K562 (cell line): ENCODE data around the gene PCSK1. TPM values are rescaled to one million over a fixed set of nuclear protein-coding genes. Genes with fewer than 3 reads are reported as not detected.
A peak's percentile ranks its signal among the peaks of the same experiment; 100 is the strongest.

ENCODE experiments used
- ATAC-seq: fragments of 200-7000 bp; cut with Tn5 transposase; 3 replicates; pipeline ENCODE4 v1.9.1; 2020; ENCODE audit warnings: moderate library complexity
- BruUV-seq: library from RNA; stranded (reverse); fragments of 400-500 nt; replicated peaks from 2 replicates; lab custom pipeline; 2021; lab: Mats Ljungman, UMichigan
- CTCF ChIA-PET: fragments of 300-600 bp; formaldehyde crosslinking; extraction: SDS; loops from one replicate; lab custom pipeline; 2021; ENCODE audit warnings: low intra/inter-chr PET ratio; lab: Yijun Ruan, JAX
- POLR2A ChIA-PET: fragments of 300-600, 350-650 bp; sonication (Branson Sonifier 250); formaldehyde crosslinking; extraction: SDS; loops from one replicate; lab custom pipeline; 2021; ENCODE audit warnings: antibody characterized with exemption, inconsistent platforms; lab: Yijun Ruan, JAX
- DNase-seq, 4 experiments: peaks; one replicate each; pipeline versions ENCODE4 v3.0.0 to v3.0.0-alpha.2; 2011 to 2018; ENCODE audit warnings: low spot score in 3 of 4, mixed read lengths in 3 of 4; ENCODE audit errors: extremely low read depth in 1 of 4
- FAIRE-seq: peaks from 2 replicates; lab custom pipeline; 2011; peaks lifted over from hg19 to GRCh38; lab: Jason Lieb, UNC
- H2AFZ ChIP-seq: 2 replicates; pipeline ENCODE4 v1.6.0; 2011; ENCODE audit warnings: low read depth, low read length, control low read depth, inconsistent platforms
- H3K27ac ChIP-seq: fragments of 200-600 bp; 3 replicates; pipeline ENCODE4 v1.8.0; 2011; ENCODE audit warnings: low read depth, mild to moderate bottlenecking, control low read depth, inconsistent platforms, low read length, moderate library complexity, mixed read lengths; ENCODE audit errors: extremely low read depth
- H3K27me3 ChIP-seq, 2 experiments: fragments of 300-600 bp in 1 of 2; 2 replicates in 1 of 2; 3 replicates in 1 of 2; pipeline versions ENCODE4 v1.6.0 to v1.8.0; 2011; ENCODE audit warnings: inconsistent platforms in 2 of 2, low read length in 2 of 2, mild to moderate bottlenecking in 1 of 2, mixed read lengths in 1 of 2, moderate library complexity in 1 of 2; ENCODE audit not compliant: control insufficient read depth in 2 of 2, insufficient read depth in 2 of 2
- H3K36me3 ChIP-seq: fragments of 300-600 bp; 3 replicates; pipeline ENCODE4 v1.8.0; 2011; ENCODE audit warnings: mild to moderate bottlenecking, low read length, inconsistent platforms; ENCODE audit not compliant: control insufficient read depth, insufficient read depth
- H3K4me1 ChIP-seq, 2 experiments: fragments of 200-600 bp in 1 of 2; replicated peaks in 1 of 2; 2 replicates in 1 of 2; 3 replicates in 1 of 2; pipeline versions ENCODE4 v1.5.1 to v1.8.0; 2011; ENCODE audit warnings: inconsistent platforms in 2 of 2, low read length in 2 of 2, mild to moderate bottlenecking in 1 of 2, mixed read lengths in 1 of 2, moderate library complexity in 1 of 2; ENCODE audit not compliant: control insufficient read depth in 2 of 2, insufficient read depth in 2 of 2
- H3K4me2 ChIP-seq: 2 replicates; pipeline ENCODE4 v1.6.1; 2011; ENCODE audit warnings: low read length, control low read depth, inconsistent platforms, mixed read lengths; ENCODE audit not compliant: insufficient read depth
- H3K4me3 ChIP-seq: fragments of 200-600 bp; sonication (generic), shearing (Covaris generic); 2 replicates; pipeline ENCODE4 v1.5.1; 2016; ENCODE audit warnings: control low read depth, inconsistent platforms
- H3K79me2 ChIP-seq: fragments of 200-600 bp; 3 replicates; pipeline ENCODE4 v1.8.0; 2011; ENCODE audit warnings: low read length, inconsistent platforms; ENCODE audit not compliant: control insufficient read depth, insufficient read depth
- H3K9ac ChIP-seq, 2 experiments: 2 replicates each; pipeline versions ENCODE4 v1.6.0 to v1.6.1; 2011; ENCODE audit warnings: low read depth in 2 of 2, low read length in 2 of 2, control low read depth in 1 of 2, inconsistent platforms in 1 of 2, mild to moderate bottlenecking in 1 of 2, mixed read lengths in 1 of 2; ENCODE audit not compliant: insufficient read depth in 1 of 2
- H3K9me1 ChIP-seq: one replicate; pipeline ENCODE4 v1.6.0; 2011; ENCODE audit warnings: inconsistent platforms, mild to moderate bottlenecking, low read length, moderate library complexity; ENCODE audit not compliant: control insufficient read depth, insufficient read depth
- H3K9me3 ChIP-seq: replicated peaks from 2 replicates; pipeline ENCODE4 v1.5.1; 2011; ENCODE audit warnings: low read depth, low read length, inconsistent platforms; ENCODE audit not compliant: control insufficient read depth, insufficient read depth
- H4K20me1 ChIP-seq: replicated peaks from 2 replicates; pipeline ENCODE4 v1.6.1; 2011; ENCODE audit warnings: low read length, inconsistent platforms, mixed read lengths; ENCODE audit not compliant: control insufficient read depth, insufficient read depth
- ARID1B ChIP-seq: fragments of 450-650 bp; IDR thresholded peaks from 2 replicates; pipeline ENCODE4 v1.6.1; 2016; ENCODE audit warnings: antibody characterized with exemption, mild to moderate bottlenecking, inconsistent platforms
- CBFA2T2 ChIP-seq: fragments of 450-650 bp; conservative IDR thresholded peaks from 2 replicates; pipeline ENCODE4 v1.6.1; 2017; ENCODE audit warnings: mild to moderate bottlenecking
- DMBX1 ChIP-seq: fragments of 250-450 bp; sonication (Bioruptor Pico); IDR thresholded peaks from 2 replicates; pipeline ENCODE4 v1.8.0; 2022; ENCODE audit warnings: inconsistent platforms, mild to moderate bottlenecking, moderate library complexity, borderline replicate concordance
- DPF2 ChIP-seq: fragments of 450-650 bp; IDR thresholded peaks from 2 replicates; pipeline ENCODE4 v1.6.1; 2016
- EP300 ChIP-seq: IDR thresholded peaks from 2 replicates; pipeline ENCODE4 v1.6.1; 2012; ENCODE audit warnings: low read length, improper control_type of control experiment
- HDAC6 ChIP-seq: IDR thresholded peaks from 2 replicates; pipeline ENCODE4 v1.6.1; 2012; ENCODE audit warnings: low read depth, mild to moderate bottlenecking, control low read depth, inconsistent platforms, low read length, moderate library complexity
- IFI16 ChIP-seq: fragments of 250-450 bp; sonication (Bioruptor Pico); IDR thresholded peaks from 2 replicates; pipeline ENCODE4 v2.1.2; 2022; ENCODE audit warnings: mild to moderate bottlenecking, inconsistent platforms
- PRMT5 ChIP-seq: sonication (generic); formaldehyde crosslinking; IDR thresholded peaks from 2 replicates; pipeline ENCODE4 v1.5.0; 2020; ENCODE audit warnings: missing genetic modification reagents
- SMARCC2 ChIP-seq: fragments of 450-650 bp; IDR thresholded peaks from 2 replicates; pipeline ENCODE4 v1.6.1; 2017; ENCODE audit warnings: antibody characterized with exemption, moderate library complexity, mild to moderate bottlenecking, low read depth
- SMC3 ChIP-seq: conservative IDR thresholded peaks from 2 replicates; pipeline ENCODE4 v1.6.1; 2011; ENCODE audit warnings: low read depth, low read length, improper control_type of control experiment; ENCODE audit not compliant: insufficient read depth
- SRSF1 ChIP-seq: fragments of 200-400 bp; formaldehyde crosslinking; IDR thresholded peaks from 2 replicates; pipeline ENCODE4 v1.6.1; 2017; ENCODE audit warnings: mild to moderate bottlenecking, low read depth, low read length, moderate library complexity
- TAF1 ChIP-seq: IDR thresholded peaks from 2 replicates; pipeline ENCODE4 v1.6.1; 2011; ENCODE audit warnings: mild to moderate bottlenecking, low read length, moderate library complexity; ENCODE audit not compliant: insufficient read depth, control insufficient read depth, severe bottlenecking; ENCODE audit errors: extremely low read depth
- TAL1 ChIP-seq: fragments of 450-650 bp; IDR thresholded peaks from 2 replicates; pipeline ENCODE4 v1.6.1; 2016; ENCODE audit warnings: mild to moderate bottlenecking
- TCF3 ChIP-seq: sonication (generic); formaldehyde crosslinking; IDR thresholded peaks from 2 replicates; pipeline ENCODE4 v1.4.0; 2020; ENCODE audit warnings: mild to moderate bottlenecking, missing genetic modification reagents
- WGBS: fragments of 100-300 bp; shearing (Covaris generic); methylation state at CpG from one replicate; pipeline ENCODE4 v1.1.6; 2016; ENCODE audit warnings: low coverage, mixed read lengths; ENCODE audit not compliant: insufficient coverage; ENCODE audit errors: missing lambda C conversion rate; 5-methylcytosine and 5-hydroxymethylcytosine counted together
- in situ Hi-C: fragments of 300-500 bp; cut with MboI; formaldehyde crosslinking; loops from 4 replicates; pipeline ENCODE4 v1.15.0; 2018; ENCODE audit warnings: inconsistent platforms, mixed read lengths
- intact Hi-C: fragments of 100-400 bp; cut with micrococcal nuclease; formaldehyde crosslinking; loops from 2 replicates; pipeline ENCODE4 v1.14.2; 2022
- polyA plus RNA-seq, 8 experiments: library from polyadenylated mRNA; depleted of rRNA in 4 of 8; stranded (reverse) in 5 of 8; unstranded in 3 of 8; fragments of >200 nt; fragmentation: Nextera tagmentation in 2 of 8; fragmentation: Illumina TruSeq in 1 of 8; extraction: Ambion mirVana in 2 of 8; extraction: Trizol in 1 of 8; gene quantifications; 2 replicates each; pipeline versions ENCODE4 v1.2.1 to v1.2.3, GENCODE V29; 2011 to 2014; ENCODE audit warnings: inconsistent platforms in 1 of 8, missing spikeins in 1 of 8
- total RNA-seq, 7 experiments: library from RNA; depleted of rRNA in 6 of 7; stranded (reverse); fragments of >200 nt in 6 of 7; fragmentation: Illumina TruSeq in 2 of 7; extraction: Trizol in 2 of 7; gene quantifications; 2 replicates each; pipeline versions ENCODE4 v1.2.1 to v1.2.3, GENCODE V29; 2011 to 2021; ENCODE audit warnings: low replicate concordance in 1 of 7
- TF ChIP-seq, protein P1 (sequence below), 2 experiments: IDR thresholded peaks; 2 replicates each; pipeline ENCODE4 v1.6.1; 2012; ENCODE audit warnings: improper control_type of control experiment in 2 of 2, low read depth in 2 of 2, low read length in 2 of 2, borderline replicate concordance in 1 of 2

The PCSK1 gene
- total and polyA plus RNA-seq, 9 of the 15 experiments (the other 6 are each of a cell fraction or from before 2014, with no cell fraction given): not detected

DNA sequence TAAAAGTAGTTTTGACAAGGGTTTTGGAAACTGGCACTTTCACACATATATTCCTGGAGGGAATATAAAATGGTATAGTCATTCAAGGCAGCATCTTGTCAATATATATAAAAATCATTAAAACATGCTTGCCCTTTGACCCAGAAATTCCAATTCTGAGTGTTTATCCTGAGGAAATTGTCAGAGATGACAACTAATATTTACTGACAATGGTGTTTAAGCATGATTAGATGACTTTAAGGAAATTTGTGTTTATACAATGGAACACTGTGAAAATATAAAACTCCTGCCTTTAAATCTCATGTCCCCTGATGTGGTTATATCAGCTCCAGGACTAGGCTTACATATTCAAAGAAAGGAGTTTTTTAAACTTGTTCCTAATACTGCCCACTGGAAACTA lies 25.6 kb downstream of the PCSK1 start:
- Histone ChIP-seq H3K36me3 (no peaks in the 10 kb centered on the region), H3K9me1 (no peaks in the 10 kb centered on the region), H3K4me1 (no peaks in the 10 kb centered on the region; a peak in 1 of 5 replicates), H2AFZ (no peak overlapping the region), H3K27me3 (peaks cover 7% of the 10 kb centered on the region in 2 experiments; a peak in 4 of 5 replicates), H3K9me3 (no peaks in the 10 kb centered on the region)
- no peak for FAIRE-seq
- BruUV-seq: no TSS peak
- POLR2A ChIA-PET: no interaction called here
- intact Hi-C loops: no loop called here
- TF ChIP-seq DMBX1 (CRISPR knock-in tag) (no peak), HDAC6 (no peak), SMC3 (no peak), SRSF1 (no peak)
- TF ChIP-seq, all 486 proteins: peak for 0
- Histone ChIP-seq H3K27ac (no peak overlapping the region), H3K4me3 (no peak overlapping the region), H3K79me2 (no peaks in the 10 kb centered on the region), H4K20me1 (no peaks in the 10 kb centered on the region; the same call in 1 of the 2 replicates), H3K4me2 (no peak overlapping the region), H3K9ac (no peak overlapping the region)
- CTCF ChIA-PET: no interaction called here
- ATAC-seq (no peak), DNase-seq (no peak)
- in situ Hi-C loops: no loop called here

DNA sequence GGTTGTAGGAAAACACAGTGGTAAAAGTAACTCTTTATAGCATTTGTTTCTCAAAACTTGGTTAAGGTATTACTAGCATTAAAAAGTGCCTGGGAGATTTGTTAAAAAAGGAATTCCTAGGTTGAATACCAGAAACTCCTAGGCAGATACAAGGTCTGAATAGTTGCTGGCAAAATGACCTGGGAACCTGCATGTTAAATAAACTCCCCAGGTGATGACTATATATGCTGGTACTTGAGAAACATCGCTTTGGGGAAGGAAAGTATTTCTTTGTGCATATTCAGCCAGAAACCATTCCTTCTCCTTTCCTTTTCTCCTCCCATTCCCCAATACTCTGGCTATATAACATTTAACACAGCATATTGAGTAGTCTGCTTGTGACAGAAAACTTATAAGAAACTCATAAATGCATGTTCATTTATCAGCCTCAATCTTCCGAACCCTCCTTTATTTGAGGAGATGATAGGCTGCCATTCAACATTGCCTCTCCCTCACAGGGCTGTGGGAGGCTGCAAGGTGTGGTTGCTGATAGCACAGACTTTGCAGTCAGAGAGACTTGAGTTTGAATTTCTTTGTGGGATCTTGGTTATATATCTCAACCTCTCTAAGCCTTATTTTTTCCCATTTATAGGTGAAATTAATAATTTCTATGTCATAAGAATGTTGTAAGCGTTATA lies 28.7 kb downstream of the PCSK1 start:
- H2AFZ ChIP-seq: no peak overlapping the region
- ChIA-PET CTCF (no interaction called here), POLR2A (no interaction called here)
- BruUV-seq: no TSS peak
- ATAC-seq (no peak), DNase-seq (peak in 3 of 4 experiments; percentile 13 to 30 (median 15)), FAIRE-seq (no peak)
- peaks cover 0 to 15% of the 10 kb centered on the region in 2 experiments; a peak in 4 of 5 replicates for H3K27me3 ChIP-seq
- H3K9me3 ChIP-seq: no peaks in the 10 kb centered on the region
- H3K4me1 ChIP-seq: no peaks in the 10 kb centered on the region; a peak in 1 of 5 replicates
- H3K79me2 ChIP-seq: no peaks in the 10 kb centered on the region
- H4K20me1 ChIP-seq: no peaks in the 10 kb centered on the region; the same call in 1 of the 2 replicates
- H3K36me3 ChIP-seq: no peaks in the 10 kb centered on the region
- H3K9ac ChIP-seq: no peak overlapping the region
- H3K9me1 ChIP-seq: no peaks in the 10 kb centered on the region
- H3K27ac ChIP-seq: no peak overlapping the region
- WGBS: 7% methylated on average over 3 of the region's 3 CpGs
- no peak overlapping the region; the same call in 1 of the 2 replicates for H3K4me2 ChIP-seq
- H3K4me3 ChIP-seq: no peak overlapping the region
- in situ Hi-C loops: no loop called here
- intact Hi-C loops: no loop called here
- TF ChIP-seq CBFA2T2: 0 out of 2 replicates have a peak, but pooled peaks have one; percentile 17
- TF ChIP-seq TAL1: peak; percentile 27; the same call in 1 of the 2 replicates
- TF ChIP-seq PRMT5 (CRISPR knock-in tag): no peak
- TF ChIP-seq, protein P1, sequence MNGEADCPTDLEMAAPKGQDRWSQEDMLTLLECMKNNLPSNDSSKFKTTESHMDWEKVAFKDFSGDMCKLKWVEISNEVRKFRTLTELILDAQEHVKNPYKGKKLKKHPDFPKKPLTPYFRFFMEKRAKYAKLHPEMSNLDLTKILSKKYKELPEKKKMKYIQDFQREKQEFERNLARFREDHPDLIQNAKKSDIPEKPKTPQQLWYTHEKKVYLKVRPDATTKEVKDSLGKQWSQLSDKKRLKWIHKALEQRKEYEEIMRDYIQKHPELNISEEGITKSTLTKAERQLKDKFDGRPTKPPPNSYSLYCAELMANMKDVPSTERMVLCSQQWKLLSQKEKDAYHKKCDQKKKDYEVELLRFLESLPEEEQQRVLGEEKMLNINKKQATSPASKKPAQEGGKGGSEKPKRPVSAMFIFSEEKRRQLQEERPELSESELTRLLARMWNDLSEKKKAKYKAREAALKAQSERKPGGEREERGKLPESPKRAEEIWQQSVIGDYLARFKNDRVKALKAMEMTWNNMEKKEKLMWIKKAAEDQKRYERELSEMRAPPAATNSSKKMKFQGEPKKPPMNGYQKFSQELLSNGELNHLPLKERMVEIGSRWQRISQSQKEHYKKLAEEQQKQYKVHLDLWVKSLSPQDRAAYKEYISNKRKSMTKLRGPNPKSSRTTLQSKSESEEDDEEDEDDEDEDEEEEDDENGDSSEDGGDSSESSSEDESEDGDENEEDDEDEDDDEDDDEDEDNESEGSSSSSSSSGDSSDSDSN (IDR thresholded peaks at IDR 0.05; ENCODE audit: borderline replicate concordance in 1 of 2, low read depth in 2 of 2, low read length in 2 of 2): no peak
- peak; percentile 43 for TF ChIP-seq ARID1B
- no peak for TF ChIP-seq SMARCC2
- peak; percentile 4; the same call in 1 of the 2 replicates for TF ChIP-seq EP300
- TF ChIP-seq IFI16: no peak
- peak; percentile 52; the same call in 1 of the 2 replicates for TF ChIP-seq TCF3 (CRISPR knock-in tag)
- peak; percentile 47; the same call in 1 of the 2 replicates for TF ChIP-seq DPF2
- TF ChIP-seq TAF1: no peak
